OCI-LY3 (cell line): Measurements from ENCODE around the gene LRRC8E.
"Not testable (repeated sequence)": the region's sequence is repeated elsewhere in the genome, so short reads cannot be mapped to it uniquely, and the experiment has no call there.

Experiments
- H2AFZ ChIP-seq: fragments of 200-600, 300-600 bp; shearing (Covaris generic); 2 replicates; pipeline ENCODE4 v1.6.0; 2014; ENCODE audit warnings: antibody characterized with exemption, low read depth, low read length
- H3K27ac ChIP-seq: fragments of 200-600, 300-600 bp; sonication (generic); 2 replicates; pipeline ENCODE4 v1.5.1; 2014; ENCODE audit warnings: mild to moderate bottlenecking, low read length, moderate library complexity, mixed read lengths
- H3K27me3 ChIP-seq: fragments of 200-600, 300-600 bp; sonication (generic); 2 replicates; pipeline ENCODE4 v1.6.1; 2014; ENCODE audit warnings: low read depth, low read length, mixed read lengths
- H3K36me3 ChIP-seq: fragments of 200-600, 300-600 bp; sonication (generic); replicated peaks from 2 replicates; pipeline ENCODE3; 2014; ENCODE audit warnings: low read depth, low read length, mixed read lengths
- H3K4me1 ChIP-seq: fragments of 300-600, 200-600 bp; sonication (generic); 2 replicates; pipeline ENCODE4 v1.6.1; 2014; ENCODE audit warnings: low read length, mixed read lengths
- H3K4me2 ChIP-seq: fragments of 200-600, 300-600 bp; sonication (generic); 2 replicates; pipeline ENCODE4 v1.6.1; 2014; ENCODE audit warnings: low read length, mixed read lengths
- H3K4me3 ChIP-seq: fragments of 300-600, 200-600 bp; sonication (generic); 2 replicates; pipeline ENCODE4 v1.5.1; 2014; ENCODE audit warnings: antibody characterized with exemption, mild to moderate bottlenecking, low read length, moderate library complexity
- H3K79me2 ChIP-seq: fragments of 300-600, 200-600 bp; shearing (Covaris generic); 2 replicates; pipeline ENCODE4 v1.6.1; 2014; ENCODE audit warnings: mild to moderate bottlenecking, low read length, mixed read lengths
- H3K9ac ChIP-seq: fragments of 300-600, 200-600 bp; shearing (Covaris generic); 2 replicates; pipeline ENCODE4 v1.6.0; 2014; ENCODE audit warnings: mild to moderate bottlenecking, low read length, moderate library complexity
- H3K9me3 ChIP-seq: fragments of 200-600, 300-600 bp; shearing (Covaris generic); 2 replicates; pipeline ENCODE4 v1.6.1; 2014; ENCODE audit warnings: low read length, mixed read lengths; ENCODE audit not compliant: insufficient read depth
- H4K20me1 ChIP-seq: fragments of 200-600, 300-600 bp; sonication (generic); 2 replicates; pipeline ENCODE4 v1.6.1; 2016; ENCODE audit warnings: low read length, mixed read lengths; ENCODE audit not compliant: insufficient read depth
- EZH2phosphoT487 ChIP-seq: fragments of 200-600 bp; shearing (Covaris generic); IDR thresholded peaks from 2 replicates; pipeline ENCODE4 v1.6.1; 2018; ENCODE audit warnings: antibody characterized with exemption, mixed run types, low read depth
- TF ChIP-seq, protein P1 (sequence below): fragments of 200-600, 300-600 bp; sonication (generic); IDR thresholded peaks from 2 replicates; pipeline ENCODE4 v1.5.1; 2014; ENCODE audit warnings: antibody characterized with exemption, low read length, low read depth

LRRC8E gene

DNA sequence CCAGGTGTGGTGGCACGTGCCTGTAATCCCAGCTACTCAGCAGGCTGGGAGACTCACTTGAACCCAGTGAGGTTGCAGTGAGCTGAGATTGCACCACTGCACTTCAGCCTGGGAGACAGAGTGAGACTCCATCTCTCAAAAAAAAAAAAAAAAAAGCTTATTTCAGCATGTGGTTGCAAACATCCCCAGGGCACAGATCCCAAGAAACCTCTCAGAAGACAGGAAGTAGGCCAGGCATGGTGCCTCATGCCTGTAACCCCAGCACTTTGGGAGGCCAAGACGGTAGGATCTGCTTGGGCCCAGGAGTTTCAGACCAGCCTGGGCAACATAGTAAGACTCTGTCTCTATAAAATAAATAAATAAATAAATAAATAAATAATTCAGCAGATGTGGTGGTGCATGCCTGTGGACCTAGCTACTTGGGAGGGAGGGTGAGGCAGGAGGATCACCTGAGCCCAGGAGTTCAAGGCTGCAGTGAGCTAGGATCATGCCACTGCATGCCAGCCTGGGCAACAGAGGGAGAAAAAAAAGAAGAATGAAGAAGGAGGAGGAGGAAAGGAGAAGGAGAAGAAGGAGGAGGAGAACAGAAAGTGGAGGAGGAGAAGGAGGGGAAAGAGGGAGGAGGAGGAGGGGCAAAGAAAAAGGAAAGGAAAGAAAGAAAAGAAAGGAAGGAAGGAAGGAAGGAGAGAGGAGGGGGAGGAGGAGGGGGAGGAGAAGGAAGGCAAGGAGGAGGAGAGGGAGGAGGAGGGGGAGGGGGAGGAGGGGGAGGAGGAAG is 4.3 kb upstream of the LRRC8E start:
- H3K36me3 ChIP-seq, result peaks cover 2% of the 10 kb centered on the region
- H3K27ac ChIP-seq, result no peak overlapping the region
- H3K9me3 ChIP-seq, result no peaks in the 10 kb centered on the region
- no peak overlapping the region for H2AFZ ChIP-seq
- TF ChIP-seq EZH2phosphoT487, result no peak
- TF ChIP-seq, protein P1, sequence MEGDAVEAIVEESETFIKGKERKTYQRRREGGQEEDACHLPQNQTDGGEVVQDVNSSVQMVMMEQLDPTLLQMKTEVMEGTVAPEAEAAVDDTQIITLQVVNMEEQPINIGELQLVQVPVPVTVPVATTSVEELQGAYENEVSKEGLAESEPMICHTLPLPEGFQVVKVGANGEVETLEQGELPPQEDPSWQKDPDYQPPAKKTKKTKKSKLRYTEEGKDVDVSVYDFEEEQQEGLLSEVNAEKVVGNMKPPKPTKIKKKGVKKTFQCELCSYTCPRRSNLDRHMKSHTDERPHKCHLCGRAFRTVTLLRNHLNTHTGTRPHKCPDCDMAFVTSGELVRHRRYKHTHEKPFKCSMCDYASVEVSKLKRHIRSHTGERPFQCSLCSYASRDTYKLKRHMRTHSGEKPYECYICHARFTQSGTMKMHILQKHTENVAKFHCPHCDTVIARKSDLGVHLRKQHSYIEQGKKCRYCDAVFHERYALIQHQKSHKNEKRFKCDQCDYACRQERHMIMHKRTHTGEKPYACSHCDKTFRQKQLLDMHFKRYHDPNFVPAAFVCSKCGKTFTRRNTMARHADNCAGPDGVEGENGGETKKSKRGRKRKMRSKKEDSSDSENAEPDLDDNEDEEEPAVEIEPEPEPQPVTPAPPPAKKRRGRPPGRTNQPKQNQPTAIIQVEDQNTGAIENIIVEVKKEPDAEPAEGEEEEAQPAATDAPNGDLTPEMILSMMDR, result no peak
- no peak overlapping the region for H3K4me3 ChIP-seq
- H3K27me3 ChIP-seq, result no peaks in the 10 kb centered on the region
- no peak overlapping the region for H3K9ac ChIP-seq
- H3K4me1 ChIP-seq, result no peaks in the 10 kb centered on the region
- no peak overlapping the region for H3K4me2 ChIP-seq
- H3K79me2 ChIP-seq, result no peaks in the 10 kb centered on the region
- H4K20me1 ChIP-seq, result no peaks in the 10 kb centered on the region

DNA sequence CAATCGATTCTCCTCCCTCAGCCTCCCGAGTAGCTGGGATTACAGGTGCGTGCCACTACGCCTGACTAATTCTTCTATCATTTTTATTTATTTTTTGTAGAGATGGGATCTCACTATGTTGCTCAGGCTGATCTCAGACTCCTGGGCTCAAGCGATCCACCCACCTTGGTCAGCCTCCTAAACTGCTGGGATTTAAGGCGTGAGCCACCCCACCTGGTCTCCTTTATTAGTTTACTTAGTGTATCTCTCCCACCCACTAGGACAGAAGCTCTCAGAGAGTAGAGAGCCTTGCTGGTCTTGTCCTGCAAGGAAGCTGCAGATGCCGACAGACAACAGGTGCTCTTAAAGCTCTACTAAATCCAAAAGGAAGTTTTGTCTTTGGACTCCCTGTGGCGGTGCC is 2.5 kb upstream of the LRRC8E start:
- no peaks in the 10 kb centered on the region for H4K20me1 ChIP-seq
- no peak overlapping the region for H2AFZ ChIP-seq
- H3K79me2 ChIP-seq, result no peaks in the 10 kb centered on the region
- H3K4me3 ChIP-seq, result no peak overlapping the region
- H3K9ac ChIP-seq, result no peak overlapping the region
- no peaks in the 10 kb centered on the region for H3K9me3 ChIP-seq
- TF ChIP-seq, protein P1, result no peak
- no peak for TF ChIP-seq EZH2phosphoT487
- H3K27me3 ChIP-seq, result no peaks in the 10 kb centered on the region
- H3K36me3 ChIP-seq, result peaks cover 2% of the 10 kb centered on the region
- H3K4me1 ChIP-seq, result no peaks in the 10 kb centered on the region
- H3K4me2 ChIP-seq, result no peak overlapping the region
- no peak overlapping the region for H3K27ac ChIP-seq

DNA sequence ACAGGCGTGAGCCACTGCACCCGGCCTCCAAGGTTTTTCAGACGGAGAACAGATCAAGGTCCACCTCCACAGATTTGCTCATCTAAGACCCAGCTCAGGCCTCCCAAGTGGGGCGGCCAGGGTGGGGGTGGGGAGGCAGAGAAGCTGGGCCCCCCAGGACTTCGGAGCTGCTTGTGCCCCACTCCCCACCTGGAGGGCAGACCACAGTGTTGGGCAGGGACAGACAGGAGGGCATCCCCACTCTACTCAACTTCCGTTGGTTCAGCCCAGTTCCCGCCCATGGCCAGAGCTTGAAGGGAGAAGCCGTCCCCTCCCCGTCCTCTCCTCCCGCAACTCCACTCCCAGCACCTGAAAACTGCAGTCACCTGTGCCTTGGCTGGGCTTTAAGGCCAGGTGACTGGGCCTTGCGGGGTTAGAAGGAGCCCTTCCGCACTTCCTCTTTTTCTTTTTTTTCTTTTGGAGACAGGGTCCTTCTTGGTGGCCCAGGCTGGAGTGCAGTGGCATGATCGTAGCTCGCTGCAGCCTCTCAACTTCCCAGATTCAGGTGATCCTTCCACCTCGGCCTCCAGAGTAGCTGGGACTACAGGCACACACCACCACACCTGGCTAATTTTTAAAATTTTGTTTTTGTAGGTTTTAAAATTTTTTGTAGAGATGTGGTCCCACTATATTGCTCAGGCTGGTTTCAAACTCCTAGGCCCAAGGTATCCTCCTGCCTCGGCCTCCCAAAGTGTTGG is 734 bp upstream of the LRRC8E start:
- no peak overlapping the region for H2AFZ ChIP-seq
- H4K20me1 ChIP-seq, result no peaks in the 10 kb centered on the region
- no peaks in the 10 kb centered on the region for H3K4me1 ChIP-seq
- H3K4me3 ChIP-seq, result no peak overlapping the region
- H3K36me3 ChIP-seq, result no peaks in the 10 kb centered on the region
- H3K27me3 ChIP-seq, result no peaks in the 10 kb centered on the region
- no peak overlapping the region for H3K4me2 ChIP-seq
- H3K79me2 ChIP-seq, result no peaks in the 10 kb centered on the region
- no peak overlapping the region for H3K27ac ChIP-seq
- no peaks in the 10 kb centered on the region for H3K9me3 ChIP-seq
- no peak for TF ChIP-seq EZH2phosphoT487
- TF ChIP-seq, protein P1, result no peak
- H3K9ac ChIP-seq, result no peak overlapping the region

DNA sequence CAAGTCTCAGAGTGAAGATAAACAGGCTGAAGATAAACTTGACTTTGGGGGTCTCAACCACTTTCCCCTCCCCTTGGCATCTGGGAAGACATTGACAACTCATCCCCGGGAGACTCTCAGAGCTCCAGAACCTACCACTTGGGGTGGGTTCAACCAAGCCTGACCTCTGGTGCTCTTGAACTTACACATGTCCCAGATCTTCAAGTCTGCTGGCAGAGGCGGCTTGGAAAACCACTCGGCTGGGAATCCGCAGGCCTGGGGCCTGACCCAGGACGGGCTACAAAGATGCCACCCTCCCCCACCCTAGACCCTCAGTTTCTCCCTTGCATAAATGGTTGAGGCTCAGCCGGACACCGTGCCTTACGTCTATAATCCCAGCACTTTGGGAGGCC is 512 bp downstream of the LRRC8E start:
- H3K4me3 ChIP-seq, result no peak overlapping the region
- H3K9me3 ChIP-seq, result no peaks in the 10 kb centered on the region
- no peak overlapping the region for H3K27ac ChIP-seq
- no peaks in the 10 kb centered on the region for H4K20me1 ChIP-seq
- TF ChIP-seq, protein P1, result no peak
- TF ChIP-seq EZH2phosphoT487, result no peak
- H3K9ac ChIP-seq, result no peak overlapping the region
- no peaks in the 10 kb centered on the region for H3K27me3 ChIP-seq
- H3K36me3 ChIP-seq, result no peaks in the 10 kb centered on the region
- no peaks in the 10 kb centered on the region for H3K4me1 ChIP-seq
- H2AFZ ChIP-seq, result no peak overlapping the region
- H3K79me2 ChIP-seq, result no peaks in the 10 kb centered on the region
- H3K4me2 ChIP-seq, result no peak overlapping the region

DNA sequence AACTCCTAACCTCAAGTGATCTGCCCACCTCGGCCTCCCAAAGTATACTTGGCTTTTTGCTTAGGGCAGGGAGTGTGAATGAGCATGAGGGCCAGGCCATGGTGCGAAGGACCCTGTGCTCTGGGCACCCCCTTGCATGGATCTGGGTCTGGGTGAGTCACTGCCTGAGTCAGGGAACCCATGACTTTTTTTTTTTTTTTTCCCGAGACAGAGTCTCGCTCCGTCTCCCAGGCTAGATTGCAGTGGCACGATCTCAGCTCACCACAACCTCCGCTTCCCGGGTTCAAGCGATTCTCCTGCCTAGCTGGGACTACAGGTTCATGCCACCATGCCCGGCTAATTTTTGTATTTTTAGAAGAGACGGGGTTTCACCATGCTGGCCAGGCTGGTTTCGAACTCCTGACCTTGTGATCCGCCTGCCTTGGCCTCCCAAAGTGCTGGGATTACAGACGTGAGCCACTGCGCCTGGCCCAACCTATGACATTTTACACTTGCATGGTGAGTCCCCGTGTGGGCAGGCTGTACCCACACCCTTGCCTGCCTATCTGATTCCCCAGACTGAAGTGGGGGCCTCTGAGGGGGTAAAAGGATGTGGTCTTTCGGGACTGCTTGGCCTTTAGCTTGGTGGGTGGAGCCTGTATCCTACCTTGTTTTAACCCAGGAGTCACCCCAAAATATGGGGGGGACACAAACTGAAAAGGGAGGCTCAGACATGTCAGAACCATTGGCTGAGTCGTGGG is 5.2 kb downstream of the LRRC8E start:
- H3K4me2 ChIP-seq, H3K27me3 ChIP-seq, H4K20me1 ChIP-seq, H3K4me1 ChIP-seq, H2AFZ ChIP-seq, H3K79me2 ChIP-seq, H3K9me3 ChIP-seq, H3K9ac ChIP-seq, H3K36me3 ChIP-seq, H3K4me3 ChIP-seq, H3K27ac ChIP-seq: not testable (repeated sequence)
